Stimulated activated naive CD4-positive, alpha-beta T cell treated with Interleukin-2 at 50 U/mL for 16 hours (primary cell): ENCODE measurements around the gene ABTB1.
"Not testable (repeated sequence)": the region's sequence is repeated elsewhere in the genome, so short reads cannot be mapped to it uniquely, and the experiment has no call there.

Experiments
- DNase-seq: peaks from one replicate; lab custom pipeline; 2025; lab: John Stamatoyannopoulos, UW

ABTB1 gene

DNA sequence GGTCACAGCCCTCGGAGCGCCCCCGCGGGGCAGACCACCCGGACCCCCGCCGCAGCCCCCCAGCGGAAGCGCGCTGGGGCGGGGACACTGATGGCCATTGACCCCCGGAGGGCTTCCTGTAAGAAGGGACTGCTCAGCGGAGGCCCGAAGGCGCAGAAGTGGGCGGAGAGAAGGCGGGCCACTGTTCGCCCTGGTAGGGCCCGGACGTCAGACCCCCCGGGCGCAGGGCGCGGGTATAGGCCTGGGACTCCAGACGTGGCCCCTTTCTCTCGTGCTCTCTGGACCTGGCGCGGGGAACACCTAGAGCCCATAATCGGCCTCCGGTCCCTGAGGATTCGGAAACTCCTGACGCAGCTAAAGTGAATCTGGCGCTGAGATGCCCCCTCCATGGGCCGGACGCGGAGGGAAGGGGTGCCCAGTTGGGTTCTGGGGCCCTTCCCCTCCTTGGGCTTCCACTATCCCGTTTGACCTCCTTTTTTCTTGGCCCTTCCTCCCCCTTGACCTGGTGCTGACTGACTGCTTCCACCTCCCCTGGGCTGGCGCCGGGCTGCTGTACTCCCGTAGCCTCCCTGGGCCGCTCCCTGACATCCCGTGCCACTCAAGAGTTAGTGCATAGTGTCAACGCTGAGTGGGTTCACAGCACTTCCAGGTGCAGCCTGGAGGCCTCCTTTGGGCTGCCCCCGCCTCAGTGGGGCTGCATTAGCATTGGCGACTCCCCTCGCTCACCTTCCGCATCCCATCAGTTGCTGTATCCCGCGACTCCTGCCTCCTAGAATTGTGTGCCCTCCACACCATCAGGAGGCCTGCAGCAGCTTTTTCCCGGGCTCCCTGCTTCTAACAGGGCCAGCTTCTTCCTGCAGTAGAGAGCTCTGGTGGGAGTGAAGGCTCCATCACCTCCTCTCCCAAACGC lies 694 bp downstream of the ABTB1 start:
- peak; percentile 30 for DNase-seq

DNA sequence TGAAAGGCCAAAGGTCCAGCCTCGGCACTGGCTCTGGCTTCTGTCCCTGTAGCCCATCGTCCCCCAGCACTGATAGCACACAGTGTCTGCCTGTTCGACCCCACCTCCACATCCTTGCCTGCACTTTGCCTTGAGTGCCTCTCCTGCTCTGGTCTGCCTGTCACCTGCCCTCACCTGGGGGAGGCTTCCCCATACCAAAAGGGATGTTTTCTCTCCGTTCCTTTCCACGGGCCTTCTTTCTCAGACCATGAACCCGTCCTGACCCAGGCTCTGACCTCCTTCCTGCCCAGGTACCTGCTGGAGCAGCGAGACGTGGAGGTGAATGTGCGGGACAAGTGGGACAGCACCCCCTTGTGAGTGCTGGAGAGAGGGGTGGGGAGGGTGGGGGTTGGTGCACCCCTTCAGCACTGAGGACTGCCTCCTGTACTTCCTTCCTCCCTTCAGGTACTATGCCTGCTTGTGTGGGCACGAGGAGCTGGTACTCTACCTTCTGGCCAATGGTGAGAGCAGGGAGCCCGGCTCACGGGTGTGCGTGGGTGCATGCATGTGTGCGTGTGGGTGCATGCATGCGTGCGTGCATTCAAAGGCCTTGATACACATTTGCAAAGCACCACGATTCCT lies 1.5 kb downstream of the ABTB1 start:
- DNase-seq, result no peak

DNA sequence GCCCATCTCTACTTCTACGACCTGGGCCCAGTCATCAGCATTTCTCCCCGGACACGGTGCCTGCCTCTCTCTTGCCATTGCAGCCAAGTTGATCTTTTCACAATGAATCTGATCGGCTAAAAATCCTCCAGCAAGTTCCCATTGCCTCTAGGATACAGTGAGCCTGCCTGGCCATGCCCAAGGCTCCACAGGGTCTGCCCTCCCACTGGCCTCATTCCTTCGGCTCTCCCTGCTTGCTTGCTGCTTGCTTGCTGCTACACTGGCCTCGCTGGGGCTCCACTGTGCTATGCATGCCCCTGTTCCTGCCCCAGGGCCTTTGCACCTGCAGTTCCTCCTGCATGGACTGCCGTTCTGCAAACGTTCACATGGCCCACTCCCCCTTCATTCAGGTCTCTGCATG lies 2.0 kb downstream of the ABTB1 start:
- DNase-seq, result no peak

DNA sequence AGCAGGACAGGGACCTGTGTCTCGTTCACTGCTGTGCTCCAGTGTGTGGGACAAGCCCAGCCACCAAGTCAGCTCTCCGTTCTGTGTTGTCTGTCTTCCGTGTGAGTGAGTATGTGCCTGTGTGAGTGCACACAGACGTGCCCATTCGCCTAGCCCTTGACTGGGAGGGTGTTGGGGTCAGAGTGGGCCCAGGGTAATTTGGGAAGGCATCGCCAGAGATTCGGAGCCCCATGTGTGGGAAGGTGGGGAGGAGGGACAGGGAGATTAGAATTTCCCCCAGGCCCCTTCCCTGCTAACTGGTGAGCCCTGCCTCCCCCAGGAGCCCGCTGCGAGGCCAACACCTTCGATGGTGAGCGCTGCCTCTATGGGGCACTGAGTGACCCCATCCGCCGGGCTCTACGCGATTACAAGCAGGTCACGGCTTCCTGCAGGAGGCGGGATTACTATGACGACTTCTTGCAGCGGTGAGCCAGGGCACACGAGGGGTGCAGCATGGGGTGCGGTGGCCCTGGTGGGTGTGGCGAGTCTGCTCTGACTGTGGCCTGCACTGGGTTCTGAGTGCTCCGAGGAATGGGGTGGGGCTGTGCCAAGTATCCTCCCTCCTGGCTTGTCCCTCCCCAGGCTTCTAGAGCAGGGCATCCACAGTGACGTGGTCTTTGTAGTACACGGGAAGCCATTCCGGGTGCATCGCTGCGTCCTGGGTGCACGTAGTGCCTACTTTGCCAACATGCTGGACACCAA lies 3.1 kb downstream of the ABTB1 start:
- no peak for DNase-seq

DNA sequence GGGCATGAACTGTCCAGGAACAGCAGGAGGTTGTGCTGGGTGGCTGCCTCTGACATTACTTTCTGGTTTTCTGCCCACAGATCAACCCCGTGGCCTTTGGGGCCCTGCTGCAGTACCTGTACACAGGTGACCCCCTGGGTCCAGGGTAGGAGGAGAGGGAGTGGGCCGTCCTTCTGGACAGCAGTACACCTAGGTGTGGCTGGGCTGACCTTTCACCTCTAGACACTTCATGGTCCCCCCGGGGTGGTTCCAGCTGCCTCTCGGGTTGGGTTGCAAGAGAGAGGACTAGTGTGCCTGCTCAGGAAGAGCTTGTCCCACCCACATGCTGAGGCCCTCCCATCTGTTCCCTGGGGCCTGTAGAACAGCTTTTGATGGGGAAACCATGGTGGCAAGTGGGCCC lies 3.7 kb downstream of the ABTB1 start:
- DNase-seq, result no peak

DNA sequence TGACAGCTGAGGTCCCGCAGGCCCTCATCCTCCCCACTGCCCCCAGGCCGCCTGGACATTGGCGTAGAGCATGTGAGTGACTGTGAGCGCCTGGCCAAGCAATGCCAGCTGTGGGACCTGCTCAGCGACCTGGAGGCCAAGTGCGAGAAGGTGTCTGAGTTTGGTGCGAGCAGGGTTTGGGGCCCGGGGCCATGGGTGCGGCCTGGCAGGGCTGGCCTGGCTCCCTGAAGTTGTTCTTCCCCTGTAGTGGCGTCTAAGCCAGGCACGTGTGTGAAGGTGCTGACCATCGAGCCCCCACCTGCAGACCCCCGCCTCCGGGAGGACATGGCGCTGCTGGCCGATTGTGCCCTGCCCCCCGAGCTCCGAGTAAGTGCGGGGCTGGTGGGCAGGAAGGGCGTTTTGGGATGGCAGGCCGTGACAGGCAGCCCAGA lies 4.2 kb downstream of the ABTB1 start:
- no peak for DNase-seq

DNA sequence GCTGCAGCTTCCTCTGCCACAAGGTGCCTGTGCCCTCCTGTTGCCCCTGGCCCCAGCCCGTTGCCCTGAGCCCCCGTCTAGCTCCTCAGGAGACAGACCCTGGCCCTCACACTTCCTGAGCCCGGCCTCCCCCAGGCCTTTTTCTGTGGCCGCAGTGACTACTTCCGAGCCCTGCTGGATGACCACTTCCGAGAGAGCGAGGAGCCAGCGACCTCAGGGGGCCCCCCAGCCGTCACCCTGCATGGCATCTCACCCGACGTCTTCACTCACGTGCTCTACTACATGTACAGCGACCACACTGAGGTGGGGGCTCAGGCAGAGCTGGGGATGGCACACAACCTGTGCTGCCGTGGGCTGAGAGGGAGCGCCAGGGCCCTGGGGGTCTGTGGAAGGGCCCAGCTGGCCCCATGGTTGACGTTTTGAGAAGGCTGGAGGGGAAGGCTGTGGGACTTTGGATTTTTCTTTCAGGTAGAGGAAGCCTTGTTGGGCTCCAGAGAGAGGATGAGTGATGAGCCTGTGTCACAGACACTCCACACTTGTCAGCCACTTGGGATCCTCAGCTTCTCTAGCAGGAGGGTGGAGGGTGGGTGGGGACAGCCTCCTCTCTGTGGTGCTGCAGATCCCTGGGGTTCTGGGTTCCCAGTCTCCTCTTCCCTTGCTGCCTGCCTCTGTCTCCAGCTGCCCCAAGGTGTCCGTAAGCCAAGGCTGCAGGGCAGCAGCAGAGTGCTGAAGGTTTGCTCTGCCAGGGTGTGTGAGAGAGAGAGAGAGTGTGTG lies 5.0 kb downstream of the ABTB1 start:
- no peak for DNase-seq

DNA sequence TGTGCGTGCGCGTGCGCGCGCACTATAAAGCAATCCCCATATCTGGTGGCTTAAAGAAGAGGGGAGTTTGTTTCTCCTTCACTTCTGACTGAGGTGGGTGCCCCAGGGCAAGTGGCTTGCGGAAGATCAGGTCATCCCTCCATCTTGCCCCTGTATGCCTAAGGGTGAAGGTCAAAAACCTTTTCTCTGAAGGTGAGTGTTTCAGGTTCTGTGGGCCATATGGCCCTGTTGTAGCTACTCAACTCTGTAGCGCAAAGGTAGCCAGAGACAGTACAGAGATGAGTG lies 5.5 kb downstream of the ABTB1 start:
- no peak for DNase-seq

DNA sequence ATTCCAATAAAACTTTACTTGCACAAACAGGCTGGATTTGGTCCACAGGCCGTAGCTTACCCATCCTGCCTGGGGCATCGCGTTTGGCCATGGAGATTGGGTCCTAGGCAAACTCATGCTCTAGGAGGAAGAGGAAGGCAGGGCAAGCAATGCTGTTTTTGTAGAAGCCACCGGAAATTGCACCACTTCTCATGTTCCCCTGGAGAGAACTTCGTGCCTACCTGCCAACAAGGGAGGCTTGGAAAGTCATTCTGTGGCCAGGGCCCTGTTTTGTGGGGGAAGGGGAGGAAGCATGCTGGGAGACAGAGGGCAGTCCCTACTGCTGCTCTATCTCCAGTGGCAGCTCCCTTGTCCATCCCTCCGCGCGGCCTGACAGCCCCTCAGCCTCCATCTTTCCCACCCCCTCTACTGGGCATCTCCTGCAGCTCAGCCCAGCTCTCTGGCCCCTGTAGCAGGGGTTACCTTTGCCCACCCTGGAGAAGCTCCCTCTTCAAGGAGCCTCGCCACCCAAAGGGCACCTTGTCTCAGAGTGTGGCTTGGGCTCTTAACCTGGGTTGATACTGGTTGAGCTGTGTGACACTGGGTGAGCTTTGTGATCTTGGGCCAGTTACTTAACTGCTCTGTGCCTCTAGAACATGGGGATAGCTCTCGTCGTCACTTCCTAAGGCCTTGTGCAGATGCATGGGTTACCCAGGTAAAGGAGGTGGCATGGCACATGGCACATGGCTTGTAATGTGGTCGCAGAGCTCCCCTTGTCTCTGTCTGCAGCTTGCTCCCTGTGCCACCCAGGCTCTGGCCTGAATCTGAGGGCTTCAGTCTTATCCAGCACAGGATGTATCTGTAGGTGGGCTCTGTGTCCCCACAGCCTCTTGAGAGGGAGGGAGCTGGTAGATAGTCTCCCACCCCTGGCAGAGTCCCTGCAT lies 6.1 kb downstream of the ABTB1 start:
- DNase-seq, result no peak

DNA sequence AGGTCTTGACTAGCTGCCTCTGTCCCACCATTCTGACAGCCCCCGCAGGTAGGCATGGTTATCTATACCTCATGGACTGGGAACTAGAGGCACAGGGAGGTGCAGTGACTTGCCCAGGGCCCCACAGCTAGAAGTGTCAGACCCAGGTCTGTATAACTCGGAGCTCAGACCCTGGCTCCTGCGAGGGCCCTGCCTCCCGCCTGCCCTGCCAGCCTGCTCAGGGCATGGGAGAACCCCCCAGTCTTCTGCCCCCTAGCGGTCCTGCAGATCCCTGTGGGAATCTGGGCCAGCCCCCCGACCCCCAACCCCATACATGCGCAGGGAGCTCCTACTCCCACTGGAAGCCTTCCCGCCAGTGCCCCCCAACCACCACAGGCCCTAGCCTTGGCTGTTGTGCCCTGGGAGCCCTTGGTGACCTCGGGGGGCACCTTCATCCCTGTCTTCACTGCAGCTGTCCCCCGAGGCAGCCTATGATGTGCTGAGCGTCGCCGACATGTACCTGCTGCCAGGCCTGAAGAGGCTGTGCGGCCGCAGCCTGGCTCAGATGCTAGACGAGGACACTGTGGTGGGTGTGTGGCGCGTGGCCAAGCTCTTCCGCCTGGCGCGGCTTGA lies 6.9 kb downstream of the ABTB1 start:
- no peak for DNase-seq

DNA sequence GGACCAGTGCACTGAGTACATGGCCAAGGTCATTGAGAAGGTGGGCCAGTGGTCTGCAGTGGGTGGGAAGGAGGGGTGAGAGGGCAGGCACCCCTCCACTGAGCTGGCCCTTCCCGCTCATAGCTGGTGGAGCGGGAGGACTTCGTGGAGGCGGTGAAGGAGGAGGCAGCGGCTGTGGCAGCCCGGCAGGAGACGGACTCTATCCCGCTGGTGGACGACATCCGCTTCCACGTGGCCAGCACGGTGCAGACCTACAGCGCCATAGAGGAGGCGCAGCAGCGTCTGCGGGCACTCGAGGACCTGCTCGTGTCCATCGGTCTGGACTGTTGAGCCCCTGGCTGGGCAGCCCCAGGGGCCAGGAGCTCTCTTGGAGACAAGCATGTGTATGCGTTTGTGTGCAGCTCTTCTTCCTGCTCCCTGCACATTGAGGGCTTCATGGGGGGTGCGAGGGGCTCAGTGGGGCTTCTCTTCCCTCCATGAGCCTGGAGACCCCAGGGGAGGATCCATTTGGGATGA lies 7.5 kb downstream of the ABTB1 start:
- no peak for DNase-seq

DNA sequence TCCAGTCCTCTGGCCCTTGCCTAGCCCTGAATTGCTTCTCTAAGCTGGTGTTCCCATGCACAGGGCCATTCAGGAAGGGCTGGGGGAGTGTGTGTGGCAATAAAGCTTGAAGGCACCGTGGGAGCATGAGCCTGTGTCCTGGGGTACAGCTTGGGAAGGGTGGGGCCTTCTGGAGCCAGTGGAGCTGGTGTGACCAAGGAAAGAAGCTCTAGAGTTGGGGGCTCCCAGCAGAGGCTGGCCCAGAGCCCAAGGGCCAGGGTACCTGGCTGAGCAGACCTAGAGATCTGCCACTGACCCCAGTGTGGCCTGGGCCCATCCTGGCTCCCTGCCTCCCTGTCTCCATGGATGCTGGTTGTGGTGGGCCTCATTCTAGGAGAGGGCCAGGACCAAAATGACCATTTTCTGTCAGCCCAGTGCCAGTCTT lies 8.1 kb downstream of the ABTB1 start:
- no peak for DNase-seq

DNA sequence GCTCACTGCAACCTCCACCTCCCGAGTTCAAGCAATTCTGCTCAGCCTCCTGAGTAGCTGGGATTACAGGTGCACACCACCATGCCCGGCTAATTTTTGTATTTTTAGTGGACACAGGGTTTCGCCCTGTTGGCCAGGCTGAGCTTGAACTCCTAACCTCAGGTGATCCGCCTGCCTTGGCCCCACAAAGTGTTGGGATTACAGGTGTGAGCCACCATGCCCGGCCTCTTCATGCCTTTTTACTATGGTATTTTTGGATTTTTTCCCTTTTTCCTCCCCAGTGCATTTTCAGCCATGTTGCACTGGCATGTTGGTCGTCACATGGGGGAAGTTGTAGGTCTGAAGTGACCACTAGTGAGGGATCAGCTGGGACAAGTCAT lies 9.4 kb downstream of the ABTB1 start:
- DNase-seq, result not testable (repeated sequence)

DNA sequence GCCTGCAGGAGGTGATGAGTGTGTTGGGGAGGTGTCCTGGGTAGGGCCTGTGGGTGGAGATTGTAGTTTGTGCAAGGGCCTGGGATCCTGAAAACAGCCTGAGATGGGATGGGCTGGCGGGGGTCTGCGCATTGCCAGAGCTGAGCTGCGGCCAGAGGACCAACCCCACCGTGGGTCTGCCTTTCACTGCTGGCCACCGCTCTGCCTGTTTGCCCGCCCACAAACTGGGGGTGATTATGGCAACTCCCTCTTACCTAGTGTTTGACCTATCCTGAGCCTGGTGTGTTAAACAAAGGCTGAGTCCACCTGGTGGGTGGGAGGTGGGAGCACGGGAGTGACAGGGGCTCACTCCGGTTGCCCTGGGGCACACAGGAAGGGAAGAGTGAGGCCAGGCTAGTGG lies 9.8 kb downstream of the ABTB1 start:
- no peak for DNase-seq

DNA sequence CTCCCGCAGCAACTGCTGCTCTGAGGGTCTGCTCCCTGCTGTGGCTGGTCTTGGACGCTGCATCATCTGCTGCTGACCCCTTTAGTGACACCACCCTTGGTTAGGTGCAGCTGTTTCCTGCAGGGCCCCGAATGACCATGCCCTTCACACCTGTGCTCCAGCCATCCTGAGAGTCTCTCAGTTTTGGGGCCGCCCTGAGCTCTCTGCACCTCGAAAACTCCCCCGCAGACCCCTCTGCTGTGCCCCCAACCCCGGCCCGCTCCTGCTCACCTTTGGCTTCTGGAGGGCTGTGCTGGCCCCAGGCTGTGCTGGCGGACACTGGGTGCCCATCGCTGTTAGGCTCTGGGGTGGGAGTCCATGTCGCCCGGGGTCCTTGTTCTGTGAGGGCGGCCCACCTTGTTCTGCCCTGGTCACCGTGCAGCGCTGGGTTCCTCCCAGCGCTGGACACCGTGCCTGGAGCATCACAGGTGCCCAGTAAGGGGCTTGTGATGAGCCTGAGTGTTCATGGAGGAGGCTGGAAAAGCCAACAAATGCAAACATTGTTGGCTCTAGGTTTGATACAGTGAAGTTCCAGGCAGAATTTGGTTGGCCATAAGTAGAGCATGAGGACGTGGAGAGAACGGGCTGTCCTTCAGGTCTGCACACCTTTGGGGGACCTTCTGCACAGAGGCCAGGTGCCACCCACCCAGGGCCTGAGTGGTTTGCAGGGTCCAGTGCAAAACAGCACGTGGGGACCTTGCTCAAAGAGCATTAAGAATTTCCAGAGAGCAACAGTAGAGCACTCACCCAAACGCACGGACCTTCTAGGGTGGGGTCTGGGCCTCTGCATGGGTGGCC lies 12.3 kb downstream of the ABTB1 start:
- no peak for DNase-seq

DNA sequence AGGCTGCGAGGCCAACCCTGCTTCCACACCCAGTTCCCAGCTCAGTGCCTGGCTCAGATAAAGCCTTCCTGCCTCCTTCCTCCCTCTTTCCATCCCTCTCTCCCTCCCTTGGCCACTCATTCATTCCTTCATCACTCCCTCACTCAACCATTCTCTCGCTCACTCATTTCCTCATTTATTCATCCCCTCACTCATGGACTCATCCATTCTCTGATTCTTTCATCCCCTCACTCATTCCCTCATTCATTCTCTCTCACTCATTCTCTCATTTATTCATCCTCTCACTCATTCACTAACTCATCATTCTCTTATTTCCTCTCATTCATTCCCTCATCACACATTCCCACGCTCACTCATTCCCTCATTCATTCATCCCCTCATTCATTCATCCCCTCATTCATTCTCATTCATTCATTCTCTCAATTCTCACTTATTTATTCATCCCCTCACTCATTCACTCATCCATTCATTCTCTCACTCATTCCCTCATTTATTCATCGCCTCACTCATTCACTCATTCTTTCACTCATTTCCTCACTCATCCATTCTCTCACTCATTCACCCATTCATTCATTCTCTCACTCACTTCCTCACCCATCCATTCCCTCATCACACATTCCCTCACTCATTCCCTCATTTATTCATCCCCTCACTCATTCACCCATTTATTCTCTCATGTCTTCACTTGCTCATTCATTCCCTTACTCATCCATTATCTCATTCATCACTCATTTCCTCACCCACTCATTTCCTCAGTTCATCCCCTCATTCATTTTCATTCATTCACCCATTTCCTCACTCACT lies 13.2 kb downstream of the ABTB1 start:
- DNase-seq, result no peak

DNA sequence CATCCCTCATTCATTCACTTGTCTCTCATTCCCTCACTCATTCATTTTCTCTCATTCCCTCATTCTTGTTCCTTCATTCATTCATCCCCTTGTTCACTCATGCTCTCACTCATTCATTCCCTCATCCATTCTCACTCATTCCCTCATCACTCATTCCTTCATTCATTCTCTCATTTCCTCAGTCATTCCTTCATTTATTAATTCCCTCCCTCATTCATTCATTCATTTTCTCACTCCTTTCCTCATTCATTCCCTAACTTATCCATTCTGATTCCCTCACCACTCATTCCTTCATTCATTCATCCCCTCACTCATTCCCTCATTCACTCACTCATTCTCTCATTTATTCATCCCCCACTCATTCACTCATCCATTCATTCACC lies 13.8 kb downstream of the ABTB1 start:
- DNase-seq, result no peak

DNA sequence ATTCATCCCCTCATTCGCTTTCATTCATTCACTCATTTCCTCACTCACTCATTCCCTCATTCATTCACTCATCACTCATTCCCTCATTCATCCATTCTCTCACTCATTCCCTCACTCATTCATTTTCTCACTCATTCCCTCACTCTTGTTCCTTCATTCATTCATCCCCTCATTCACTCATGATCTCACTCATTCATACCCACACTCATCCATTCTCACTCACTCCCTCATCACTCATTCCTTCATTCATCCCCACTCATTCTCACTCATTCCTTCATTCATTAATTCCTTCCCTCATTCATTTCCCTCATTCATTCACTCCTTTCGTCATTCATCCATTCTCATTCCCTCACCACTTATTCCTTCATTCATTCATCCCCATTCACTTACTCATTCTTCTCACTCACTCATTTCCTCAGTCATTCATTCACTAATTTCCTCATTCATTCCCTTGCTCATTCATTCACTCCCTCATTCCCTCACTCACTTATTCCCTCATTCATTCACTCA lies 14.5 kb downstream of the ABTB1 start:
- no peak for DNase-seq

DNA sequence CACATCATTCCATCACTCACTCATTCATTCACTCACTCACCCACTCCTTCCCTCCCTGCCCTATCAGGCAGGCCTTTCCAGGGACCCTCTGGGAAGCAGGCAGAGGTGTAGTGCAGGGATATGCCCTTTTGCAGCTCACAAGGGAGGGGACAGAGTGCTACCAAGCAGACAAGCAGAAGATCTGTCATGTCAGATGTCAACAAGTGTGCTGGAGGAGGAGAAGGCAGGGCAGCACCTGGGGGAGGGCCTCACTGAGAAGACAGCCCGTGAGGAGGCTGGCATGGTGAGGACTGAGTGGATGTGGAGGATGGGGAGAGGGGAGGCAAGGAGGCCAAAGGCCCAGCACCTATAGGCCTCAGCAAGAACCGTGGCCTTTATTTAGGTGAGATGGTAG lies 15.3 kb downstream of the ABTB1 start:
- no peak for DNase-seq
